MCF 10A (cell line): Measurements from ENCODE around the gene DTD2. TPM values are rescaled to one million over a fixed set of nuclear protein-coding genes. Genes with fewer than 3 reads are reported as not detected.

Experiments
- BruUV-seq: library from RNA; stranded (reverse); fragments of 400-500 nt; replicated peaks from 2 replicates; lab custom pipeline; 2021; lab: Mats Ljungman, UMichigan
- CTCF ChIA-PET: fragments of 300-600 bp; sonication (Branson Sonifier 250); formaldehyde crosslinking; extraction: SDS; loops from one replicate; lab custom pipeline; 2021; ENCODE audit warnings: antibody characterized with exemption, inconsistent platforms; lab: Yijun Ruan, JAX
- POLR2A ChIA-PET: fragments of 300-600, 350-650 bp; sonication (Branson Sonifier 250); formaldehyde crosslinking; extraction: SDS; loops from one replicate; lab custom pipeline; 2020; ENCODE audit warnings: antibody characterized with exemption, inconsistent platforms; lab: Yijun Ruan, JAX
- DNase-seq: peaks from one replicate; pipeline ENCODE4 v3.0.0-alpha.2; 2018; ENCODE audit not compliant: unreplicated experiment
- H3K27ac Mint-ChIP-seq: one replicate; pipeline ENCODE4 v1.8.0; 2022; ENCODE audit warnings: mild to moderate bottlenecking, low read depth, mixed read lengths; ENCODE audit not compliant: unreplicated experiment
- H3K27me3 Mint-ChIP-seq: one replicate; pipeline ENCODE4 v1.8.0; 2022; ENCODE audit warnings: mixed read lengths; ENCODE audit not compliant: insufficient read depth, unreplicated experiment
- H3K36me3 Mint-ChIP-seq: one replicate; pipeline ENCODE4 v1.8.0; 2022; ENCODE audit warnings: mild to moderate bottlenecking, moderate library complexity, mixed read lengths; ENCODE audit not compliant: insufficient read depth, unreplicated experiment
- H3K4me1 Mint-ChIP-seq: one replicate; pipeline ENCODE4 v1.8.0; 2022; ENCODE audit warnings: mixed read lengths; ENCODE audit not compliant: insufficient read depth, unreplicated experiment
- H3K4me3 Mint-ChIP-seq: one replicate; pipeline ENCODE4 v1.8.0; 2022; ENCODE audit warnings: mild to moderate bottlenecking, moderate library complexity, mixed read lengths; ENCODE audit not compliant: unreplicated experiment
- H3K9me3 Mint-ChIP-seq: one replicate; pipeline ENCODE4 v1.8.0; 2022; ENCODE audit warnings: mixed read lengths; ENCODE audit not compliant: unreplicated experiment
- CTCF ChIP-seq: fragments of 200-600 bp; IDR thresholded peaks from one replicate; pipeline ENCODE4 v1.8.0; 2022; ENCODE audit warnings: antibody characterized with exemption, mild to moderate bottlenecking; ENCODE audit not compliant: unreplicated experiment
- intact Hi-C: fragments of 100-400 bp; cut with micrococcal nuclease; formaldehyde crosslinking; loops from 2 replicates; pipeline ENCODE4 v1.14.1; 2022
- total RNA-seq: library from RNA; stranded (reverse); gene quantifications from 2 replicates; pipeline ENCODE4 v1.2.3, GENCODE V29; 2022

The DTD2 gene
- total RNA-seq, 1 experiment from 2014 or later: 24.4 TPM

- Mint-ChIP-seq H3K4me1 (peaks cover 7% of the 10 kb centered on the region), H3K36me3 (no peaks in the 10 kb centered on the region), H3K4me3 (no peak overlapping the region), H3K27me3 (no peaks in the 10 kb centered on the region), H3K27ac (no peak overlapping the region), H3K9me3 (peaks cover 8% of the 10 kb centered on the region)
- intact Hi-C loops: no loop called here
- no peak for TF ChIP-seq CTCF
- no peak for DNase-seq
- no TSS peak for BruUV-seq
- ChIA-PET POLR2A (no interaction called here), CTCF (interaction anchor here (1.9 kb wide), 1 partner anchor 19 kb away, joined by 6 read pairs; no protein-coding TSS in a partner anchor)
Measured at GRCh38 chr14:31430634-31431264, 26.6 kb downstream of the DTD2 start.

GRCh38 chr14:31429791-31430190, 27.5 kb downstream of the DTD2 start:
- Mint-ChIP-seq H3K27me3 (no peaks in the 10 kb centered on the region), H3K4me3 (no peak overlapping the region), H3K36me3 (no peaks in the 10 kb centered on the region), H3K27ac (no peak overlapping the region), H3K4me1 (no peaks in the 10 kb centered on the region), H3K9me3 (peaks cover 8% of the 10 kb centered on the region)
- no TSS peak for BruUV-seq
- ChIA-PET POLR2A (no interaction called here), CTCF (no interaction called here)
- no peak for TF ChIP-seq CTCF
- intact Hi-C loops: loop anchor here (10.0 kb wide), 1 partner anchor 685 kb away; no protein-coding TSS in a partner anchor
- no peak for DNase-seq

GRCh38 chr14:31428011-31428410, 29.3 kb downstream of the DTD2 start:
- H3K9me3 Mint-ChIP-seq: peaks cover 8% of the 10 kb centered on the region
- no peak for TF ChIP-seq CTCF
- POLR2A ChIA-PET: interaction anchor here (1.1 to 1.7 kb wide), 4 partner anchors 8 to 29 kb away, joined by 3 to 10 read pairs (median 4); partner anchors contain the start of genes DTD2 and HEATR5A
- no peak overlapping the region for H3K27ac Mint-ChIP-seq
- DNase-seq: no peak
- no peaks in the 10 kb centered on the region for H3K36me3 Mint-ChIP-seq
- intact Hi-C loops: loop anchor here (10.0 kb wide), 1 partner anchor 687 kb away; no protein-coding TSS in a partner anchor
- CTCF ChIA-PET: interaction anchor here (0.7 to 1.4 kb wide), 2 partner anchors 22 to 23 kb away, joined by 3 read pairs; no protein-coding TSS in a partner anchor
- BruUV-seq: no TSS peak
- H3K27me3 Mint-ChIP-seq: no peaks in the 10 kb centered on the region
- H3K4me3 Mint-ChIP-seq: no peak overlapping the region
- no peaks in the 10 kb centered on the region for H3K4me1 Mint-ChIP-seq

- intact Hi-C loops: loop anchor here (10.0 kb wide), 1 partner anchor 688 kb away; no protein-coding TSS in a partner anchor
- H3K4me1 Mint-ChIP-seq: no peaks in the 10 kb centered on the region
- H3K27me3 Mint-ChIP-seq: no peaks in the 10 kb centered on the region
- H3K36me3 Mint-ChIP-seq: no peaks in the 10 kb centered on the region
- no peak overlapping the region for H3K4me3 Mint-ChIP-seq
- POLR2A ChIA-PET: interaction anchor here (1.1 kb wide), 1 partner anchor 28 kb away, joined by 4 read pairs; no protein-coding TSS in a partner anchor
- BruUV-seq: no TSS peak
- H3K9me3 Mint-ChIP-seq: no peaks in the 10 kb centered on the region
- no peak overlapping the region for H3K27ac Mint-ChIP-seq
- no peak for TF ChIP-seq CTCF
- DNase-seq: no peak
- CTCF ChIA-PET: interaction anchor here (0.9 to 2.0 kb wide), 3 partner anchors 8 to 23 kb away, joined by 3 to 4 read pairs (median 4); no protein-coding TSS in a partner anchor
Measured at GRCh38 chr14:31426663-31427062, 30.6 kb downstream of the DTD2 start.
